Fibroblast of lung (primary cell): Measurements from ENCODE around the gene TBC1D14. TPM values are rescaled to one million over a fixed set of nuclear protein-coding genes. Genes with fewer than 3 reads are reported as not detected.

Experiments
- DNase-seq, 2 donors: peaks; one replicate each; pipeline versions ENCODE4 v3.0.0 to v3.0.0-alpha.2; 2010; ENCODE audit warnings: low read depth in 2 of 2
- H2AFZ ChIP-seq: 2 replicates; pipeline ENCODE4 v1.5.1; 2012; ENCODE audit warnings: low read length, control low read depth, inconsistent platforms
- H3K27ac ChIP-seq: 2 replicates; pipeline ENCODE4 v1.5.1; 2011; ENCODE audit warnings: low read length, control low read depth; ENCODE audit not compliant: insufficient read depth
- H3K27me3 ChIP-seq: 2 replicates; pipeline ENCODE4 v1.5.1; 2011; ENCODE audit warnings: mild to moderate bottlenecking, low read length; ENCODE audit not compliant: control insufficient read depth, insufficient read depth
- H3K36me3 ChIP-seq: 2 replicates; pipeline ENCODE4 v1.5.1; 2011; ENCODE audit warnings: low read length; ENCODE audit not compliant: control insufficient read depth, insufficient read depth
- H3K4me1 ChIP-seq: 2 replicates; pipeline ENCODE4 v1.5.1; 2011; ENCODE audit warnings: low read length; ENCODE audit not compliant: control insufficient read depth, insufficient read depth; ENCODE audit errors: extremely low read depth
- H3K4me2 ChIP-seq: 2 replicates; pipeline ENCODE4 v1.5.1; 2011; ENCODE audit warnings: low read length, control low read depth; ENCODE audit not compliant: insufficient read depth; ENCODE audit errors: extremely low read depth
- H3K4me3 ChIP-seq, 4 experiments: fragments of 200-600 bp in 1 of 4; sonication (generic) in 1 of 4; replicated peaks in 1 of 4; 2 replicates each; pipeline ENCODE4 v1.5.1; 2011 to 2016; ENCODE audit warnings: low read length in 4 of 4, low read depth in 3 of 4, mild to moderate bottlenecking in 3 of 4, control low read depth in 2 of 4, inconsistent platforms in 1 of 4, mixed read lengths in 1 of 4; ENCODE audit not compliant: insufficient read depth in 1 of 4; ENCODE audit errors: control extremely low read depth in 1 of 4
- H3K79me2 ChIP-seq: 2 replicates; pipeline ENCODE4 v1.5.1; 2012; ENCODE audit warnings: mild to moderate bottlenecking, low read length, inconsistent platforms; ENCODE audit not compliant: control insufficient read depth, insufficient read depth
- H3K9ac ChIP-seq: 2 replicates; pipeline ENCODE4 v1.5.1; 2011; ENCODE audit warnings: mild to moderate bottlenecking, low read length, control low read depth; ENCODE audit not compliant: insufficient read depth
- H3K9me3 ChIP-seq: 2 replicates; pipeline ENCODE4 v1.5.1; 2012; ENCODE audit warnings: low read depth, low read length; ENCODE audit not compliant: control insufficient read depth, insufficient read depth
- H4K20me1 ChIP-seq: 2 replicates; pipeline ENCODE4 v1.5.1; 2011; ENCODE audit warnings: low read length; ENCODE audit not compliant: control insufficient read depth, insufficient read depth; ENCODE audit errors: extremely low read depth
- EZH2 ChIP-seq: IDR thresholded peaks from 2 replicates; pipeline ENCODE4 v1.5.1; 2012; ENCODE audit warnings: low read length, control low read depth, mild to moderate bottlenecking; ENCODE audit errors: missing control alignments
- polyA plus RNA-seq, 2 donors: library from polyadenylated mRNA; depleted of rRNA in 1 of 2; stranded (reverse) in 1 of 2; unstranded in 1 of 2; fragments of >200 nt; gene quantifications; 2 replicates each; pipeline ENCODE4 v1.2.1, GENCODE V29; 2011 to 2012; ENCODE audit warnings: missing spikeins in 1 of 2
- total RNA-seq: library from RNA; depleted of rRNA; stranded (reverse); fragments of >200 nt; gene quantifications from 2 replicates; pipeline ENCODE4 v1.2.1, GENCODE V29; 2014
- TF ChIP-seq, protein P1 (sequence below), 2 donors: IDR thresholded peaks in 1 of 2; conservative IDR thresholded peaks in 1 of 2; 1 replicate in 1 of 2; 2 replicates in 1 of 2; pipeline ENCODE4 v1.5.1; 2011 to 2012; ENCODE audit warnings: low read length in 2 of 2, control low read depth in 1 of 2, inconsistent platforms in 1 of 2, low read depth in 1 of 2, mild to moderate bottlenecking in 1 of 2

Gene TBC1D14
- total and polyA plus RNA-seq, 2 donors (not counting 1 experiment from before 2014, with no cell fraction given) = 26.9 to 37.7 TPM

DNA sequence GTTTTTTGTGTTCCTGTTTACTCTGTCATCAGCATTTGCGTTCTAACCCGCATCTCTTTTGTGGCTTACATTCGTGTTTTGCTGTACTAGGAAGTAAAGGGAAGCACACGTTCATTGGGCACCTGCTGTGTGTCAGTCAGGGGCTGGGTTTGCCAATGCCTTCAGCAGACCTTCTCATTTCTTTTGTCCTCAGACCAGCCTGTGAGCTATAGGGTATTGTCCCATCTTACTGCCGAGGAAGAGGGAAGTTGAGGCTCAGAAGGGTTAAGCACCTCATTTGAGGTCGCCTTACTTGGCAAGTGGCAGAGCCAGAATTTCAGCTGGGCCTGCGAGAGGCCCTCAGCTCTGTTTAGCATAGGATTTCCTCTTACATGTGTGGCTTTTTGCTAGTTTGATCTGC, 8.7 kb downstream of the TBC1D14 start:
- H3K4me1 ChIP-seq = no peaks in the 10 kb centered on the region
- no peak overlapping the region for H3K4me2 ChIP-seq
- DNase-seq = no peak
- H3K36me3 ChIP-seq = no peaks in the 10 kb centered on the region
- no peak overlapping the region for H3K4me3 ChIP-seq
- H3K9ac ChIP-seq = no peak overlapping the region
- H2AFZ ChIP-seq = no peak overlapping the region
- H4K20me1 ChIP-seq = no peaks in the 10 kb centered on the region
- H3K27ac ChIP-seq = no peak overlapping the region
- H3K27me3 ChIP-seq = no peaks in the 10 kb centered on the region
- no peak for TF ChIP-seq EZH2
- TF ChIP-seq, protein P1, sequence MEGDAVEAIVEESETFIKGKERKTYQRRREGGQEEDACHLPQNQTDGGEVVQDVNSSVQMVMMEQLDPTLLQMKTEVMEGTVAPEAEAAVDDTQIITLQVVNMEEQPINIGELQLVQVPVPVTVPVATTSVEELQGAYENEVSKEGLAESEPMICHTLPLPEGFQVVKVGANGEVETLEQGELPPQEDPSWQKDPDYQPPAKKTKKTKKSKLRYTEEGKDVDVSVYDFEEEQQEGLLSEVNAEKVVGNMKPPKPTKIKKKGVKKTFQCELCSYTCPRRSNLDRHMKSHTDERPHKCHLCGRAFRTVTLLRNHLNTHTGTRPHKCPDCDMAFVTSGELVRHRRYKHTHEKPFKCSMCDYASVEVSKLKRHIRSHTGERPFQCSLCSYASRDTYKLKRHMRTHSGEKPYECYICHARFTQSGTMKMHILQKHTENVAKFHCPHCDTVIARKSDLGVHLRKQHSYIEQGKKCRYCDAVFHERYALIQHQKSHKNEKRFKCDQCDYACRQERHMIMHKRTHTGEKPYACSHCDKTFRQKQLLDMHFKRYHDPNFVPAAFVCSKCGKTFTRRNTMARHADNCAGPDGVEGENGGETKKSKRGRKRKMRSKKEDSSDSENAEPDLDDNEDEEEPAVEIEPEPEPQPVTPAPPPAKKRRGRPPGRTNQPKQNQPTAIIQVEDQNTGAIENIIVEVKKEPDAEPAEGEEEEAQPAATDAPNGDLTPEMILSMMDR (conservative IDR thresholded peaks at IDR 0.05 in 1 of 2, IDR thresholded peaks at IDR 0.05 in 1 of 2; ENCODE audit: low read depth in 1 of 2, low read length in 2 of 2) = no peak
- no peaks in the 10 kb centered on the region for H3K79me2 ChIP-seq
- no peaks in the 10 kb centered on the region for H3K9me3 ChIP-seq

DNA sequence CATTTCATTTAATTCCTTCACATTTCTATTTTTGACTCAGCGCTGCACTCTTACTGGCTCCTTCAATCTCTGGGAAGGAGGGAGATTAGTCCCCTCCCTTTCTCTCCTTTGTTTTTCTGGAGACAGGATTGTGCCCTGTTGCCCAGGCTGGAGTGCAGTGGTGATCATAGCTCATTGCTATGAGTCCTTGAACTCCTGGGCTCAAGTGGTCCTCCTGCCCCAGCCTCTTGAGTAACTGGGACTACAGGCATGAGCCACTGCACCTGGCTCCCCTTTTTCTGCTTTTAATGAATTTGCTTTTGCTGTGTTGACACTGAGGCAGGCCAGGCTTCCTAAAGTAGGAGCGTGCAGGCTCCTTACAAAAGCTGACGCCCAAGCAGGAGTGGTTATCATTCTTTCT, 10.5 kb downstream of the TBC1D14 start:
- DNase-seq = no peak
- H3K4me2 ChIP-seq = no peak overlapping the region
- no peak overlapping the region for H2AFZ ChIP-seq
- H3K79me2 ChIP-seq = no peaks in the 10 kb centered on the region
- H3K36me3 ChIP-seq = peaks cover 3% of the 10 kb centered on the region
- H3K9me3 ChIP-seq = no peaks in the 10 kb centered on the region
- no peak overlapping the region for H3K4me3 ChIP-seq
- H3K4me1 ChIP-seq = no peaks in the 10 kb centered on the region
- TF ChIP-seq, protein P1 (conservative IDR thresholded peaks at IDR 0.05 in 1 of 2, IDR thresholded peaks at IDR 0.05 in 1 of 2; ENCODE audit: low read depth in 1 of 2, low read length in 2 of 2) = no peak
- TF ChIP-seq EZH2 = no peak
- H3K27ac ChIP-seq = no peak overlapping the region
- H3K9ac ChIP-seq = no peak overlapping the region
- H3K27me3 ChIP-seq = no peaks in the 10 kb centered on the region
- H4K20me1 ChIP-seq = no peaks in the 10 kb centered on the region

DNA sequence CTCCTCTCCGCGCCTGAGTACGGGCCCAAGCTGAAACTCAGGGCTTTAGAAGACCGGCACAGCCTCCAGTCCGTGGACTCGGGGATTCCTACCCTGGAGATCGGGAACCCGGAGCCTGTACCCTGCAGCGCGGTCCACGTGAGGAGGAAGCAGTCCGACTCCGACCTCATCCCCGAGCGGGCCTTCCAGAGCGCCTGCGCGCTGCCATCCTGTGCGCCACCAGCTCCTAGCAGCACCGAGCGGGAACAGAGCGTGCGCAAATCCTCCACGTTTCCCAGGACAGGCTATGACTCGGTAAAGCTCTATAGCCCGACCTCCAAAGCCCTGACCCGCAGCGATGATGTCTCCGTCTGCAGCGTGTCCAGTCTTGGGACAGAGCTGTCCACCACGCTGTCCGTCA, 13.9 kb downstream of the TBC1D14 start:
- Histone ChIP-seq H3K9me3 (no peaks in the 10 kb centered on the region), H3K27me3 (no peaks in the 10 kb centered on the region), H3K9ac (no peak overlapping the region), H3K79me2 (no peaks in the 10 kb centered on the region), H3K4me2 (no peak overlapping the region), H3K4me1 (peaks cover 2% of the 10 kb centered on the region), H3K36me3 (peaks cover 3% of the 10 kb centered on the region), H2AFZ (no peak overlapping the region), H3K27ac (no peak overlapping the region), H4K20me1 (no peaks in the 10 kb centered on the region), H3K4me3 (no peak overlapping the region)
- DNase-seq = no peak
- no peak for TF ChIP-seq EZH2
- TF ChIP-seq, protein P1 (conservative IDR thresholded peaks at IDR 0.05 in 1 of 2, IDR thresholded peaks at IDR 0.05 in 1 of 2; ENCODE audit: low read depth in 1 of 2, low read length in 2 of 2) = no peak
